GM21423 (cell line): ENCODE measurements around the gene MARF1.
A peak's percentile ranks its signal among the peaks of the same experiment; 100 is the strongest.
"Not testable (repeated sequence)": the region's sequence is repeated elsewhere in the genome, so short reads cannot be mapped to it uniquely, and the experiment has no call there.

Source experiments
- ATAC-seq: cut with Tn5 transposase; IDR thresholded peaks from one replicate; pipeline ENCODE4 v1.9.1; 2021; ENCODE audit warnings: mild to moderate bottlenecking, moderate library complexity; ENCODE audit not compliant: unreplicated experiment

MARF1 gene

GRCh38 chr16:15652293-15653001 lies 9.5 kb upstream of the MARF1 start:
- no peak for ATAC-seq

- ATAC-seq, result peak; percentile 28
These were observed 7.8 kb upstream of the MARF1 start for GRCh38 chr16:15650698-15651171.

GRCh38 chr16:15650019-15650697 lies 7.2 kb upstream of the MARF1 start, which contains the start of gene NDE1:
NDE1 (plus strand) TSS chr16:15650245; CDS start chr16:15664779, 14,534 bp downstream.
- peak; percentile 81 for ATAC-seq

- ATAC-seq, result no peak
These were observed 6.7 kb upstream of the MARF1 start for GRCh38 chr16:15649727-15650018.

GRCh38 chr16:15649311-15649710 lies 6.4 kb upstream of the MARF1 start:
- not testable (repeated sequence) for ATAC-seq

GRCh38 chr16:15648135-15648730 lies 5.3 kb upstream of the MARF1 start:
- no peak for ATAC-seq

GRCh38 chr16:15647294-15648014 lies 4.5 kb upstream of the MARF1 start:
- ATAC-seq, result no peak

- ATAC-seq, result not testable (repeated sequence)
These were observed 3.8 kb upstream of the MARF1 start for GRCh38 chr16:15646557-15647293.

GRCh38 chr16:15644962-15645465 lies 2.1 kb upstream of the MARF1 start:
- not testable (repeated sequence) for ATAC-seq

- no peak for ATAC-seq
These were observed 1.5 kb upstream of the MARF1 start for GRCh38 chr16:15644267-15644961.

- ATAC-seq, result no peak
These were observed 944 bp upstream of the MARF1 start for GRCh38 chr16:15643946-15644250.

GRCh38 chr16:15642557-15643047 lies 352 bp downstream of the MARF1 start:
- peak; percentile 53 for ATAC-seq

GRCh38 chr16:15641753-15642556 lies 999 bp downstream of the MARF1 start:
- no peak for ATAC-seq

GRCh38 chr16:15640966-15641365 lies 2.0 kb downstream of the MARF1 start:
- ATAC-seq, result no peak

GRCh38 chr16:15639061-15639568 lies 3.8 kb downstream of the MARF1 start:
- no peak for ATAC-seq

- ATAC-seq, result no peak
These were observed 6.5 kb downstream of the MARF1 start for GRCh38 chr16:15636392-15636873.

- ATAC-seq, result no peak
These were observed 7.0 kb downstream of the MARF1 start for GRCh38 chr16:15635926-15636325.

GRCh38 chr16:15631730-15632409 lies 11.1 kb downstream of the MARF1 start:
- ATAC-seq, result no peak
